PC-9 (cell line): ENCODE results near the gene ALG14. TPM values are rescaled to one million over a fixed set of nuclear protein-coding genes. Genes with fewer than 3 reads are reported as not detected.
"Not testable (repeated sequence)": the region's sequence is repeated elsewhere in the genome, so short reads cannot be mapped to it uniquely, and the experiment has no call there.

Experiments used
- BruUV-seq: library from RNA; stranded (reverse); fragments of 400-500 nt; replicated peaks from 2 replicates; lab custom pipeline; 2021; lab: Mats Ljungman, UMichigan
- CTCF ChIA-PET: fragments of 300-600 bp; sonication (Branson Sonifier 250); formaldehyde crosslinking; loops from one replicate; lab custom pipeline; 2022; ENCODE audit warnings: antibody characterized with exemption; lab: Charles Lee
- POLR2A ChIA-PET: fragments of 300-600 bp; sonication (Branson Sonifier 250); formaldehyde crosslinking; loops from one replicate; lab custom pipeline; 2022; ENCODE audit warnings: antibody characterized with exemption; ENCODE audit not compliant: unreplicated experiment; lab: Charles Lee
- DNase-seq, 2 experiments: peaks; one replicate each; pipeline versions ENCODE4 v3.0.0 to v3.0.0-alpha.2; 2015 to 2022; ENCODE audit warnings: mixed read lengths in 1 of 2
- H2AFZ ChIP-seq: fragments of 200-600 bp; sonication (generic); 2 replicates; pipeline ENCODE4 v1.8.1; 2017; ENCODE audit warnings: antibody characterized with exemption
- H3F3A ChIP-seq: fragments of 200-600 bp; sonication (generic); 2 replicates; pipeline ENCODE4 v1.8.1; 2017; ENCODE audit warnings: antibody characterized with exemption, mild to moderate bottlenecking, low read depth; ENCODE audit not compliant: insufficient read depth
- H3K27ac ChIP-seq: fragments of 200-600 bp; sonication (generic); 2 replicates; pipeline ENCODE4 v1.6.1; 2016; ENCODE audit warnings: mixed run types
- H3K27me3 ChIP-seq: fragments of 200-600 bp; sonication (generic); 2 replicates; pipeline ENCODE4 v1.6.1; 2016; ENCODE audit warnings: low read depth, mixed run types; ENCODE audit not compliant: insufficient read depth
- H3K36me3 ChIP-seq: fragments of 200-600 bp; sonication (generic); 2 replicates; pipeline ENCODE4 v1.6.1; 2016; ENCODE audit warnings: low read depth, mixed run types
- H3K4me1 ChIP-seq: fragments of 200-600 bp; sonication (generic); replicated peaks from 2 replicates; pipeline ENCODE4 v1.6.1; 2016; ENCODE audit warnings: mixed run types; ENCODE audit not compliant: insufficient read depth
- H3K4me2 ChIP-seq: fragments of 200-600 bp; sonication (generic); 2 replicates; pipeline ENCODE4 v1.6.1; 2017; ENCODE audit warnings: mixed run types
- H3K4me3 ChIP-seq: fragments of 200-600 bp; sonication (generic); 2 replicates; pipeline ENCODE4 v1.6.1; 2016; ENCODE audit warnings: mixed run types
- H3K79me2 ChIP-seq: fragments of 200-600 bp; sonication (generic); 2 replicates; pipeline ENCODE4 v1.6.1; 2017; ENCODE audit warnings: low read depth, mixed run types
- H3K9me2 ChIP-seq: fragments of 200-600 bp; sonication (generic); 2 replicates; pipeline ENCODE4 v1.8.1; 2017; ENCODE audit warnings: mild to moderate bottlenecking; ENCODE audit not compliant: insufficient read depth
- H3K9me3 ChIP-seq: fragments of 200-600 bp; sonication (generic); 2 replicates; pipeline ENCODE4 v1.8.1; 2016; ENCODE audit warnings: low read depth; ENCODE audit not compliant: insufficient read depth
- H4K20me1 ChIP-seq: fragments of 200-600 bp; sonication (generic); 2 replicates; pipeline ENCODE4 v1.8.1; 2017; ENCODE audit not compliant: insufficient read depth
- CTCF ChIP-seq: fragments of 200-600 bp; sonication (generic); conservative IDR thresholded peaks from 2 replicates; pipeline ENCODE4 v1.6.1; 2017; ENCODE audit warnings: mixed run types, antibody characterized with exemption, mild to moderate bottlenecking, moderate library complexity
- EZH2 ChIP-seq: fragments of 200-600 bp; sonication (generic); IDR thresholded peaks from 2 replicates; pipeline ENCODE4 v1.8.0; 2017; ENCODE audit warnings: antibody characterized with exemption, low read depth
- intact Hi-C: fragments of 100-400 bp; cut with micrococcal nuclease; formaldehyde crosslinking; loops from one replicate; pipeline ENCODE4 v1.10.0; 2022; ENCODE audit not compliant: unreplicated experiment
- total RNA-seq: library from RNA; stranded (reverse); gene quantifications from 2 replicates; pipeline ENCODE4 v1.2.3, GENCODE V29; 2021

The ALG14 gene
- total RNA-seq, 1 experiment from 2014 or later: 8.6 TPM

- ChIA-PET POLR2A (interaction anchor here (0.8 kb wide), 1 partner anchor 158 kb away, joined by 5 read pairs; no protein-coding TSS in a partner anchor), CTCF (no interaction called here)
- BruUV-seq: no TSS peak
- H3K4me3 ChIP-seq: no peak overlapping the region
- H3K27me3 ChIP-seq: no peaks in the 10 kb centered on the region
- H3K79me2 ChIP-seq: no peaks in the 10 kb centered on the region
- intact Hi-C loops: loop anchor here (5.0 kb wide), 1 partner anchor 95 kb away; the partner anchor contains the start of gene CNN3
- H3K4me2 ChIP-seq: no peak overlapping the region
- DNase-seq: no peak
- H3K9me2 ChIP-seq: no peaks in the 10 kb centered on the region
- no peak overlapping the region for H3K27ac ChIP-seq
- no peak overlapping the region for H2AFZ ChIP-seq
- H3K9me3 ChIP-seq: no peaks in the 10 kb centered on the region; the same call in 1 of the 2 replicates
- peaks cover 19% of the 10 kb centered on the region for H3K4me1 ChIP-seq
- no peaks in the 10 kb centered on the region; the same call in 1 of the 2 replicates for H3F3A ChIP-seq
- no peaks in the 10 kb centered on the region for H3K36me3 ChIP-seq
- no peak for TF ChIP-seq CTCF
- no peak for TF ChIP-seq EZH2
- H4K20me1 ChIP-seq: no peaks in the 10 kb centered on the region
Observed at GRCh38 chr1:95021805-95022643, 50.7 kb downstream of the ALG14 start.

- intact Hi-C loops: loop anchor here (5.0 kb wide), 1 partner anchor 94 kb away; the partner anchor contains the start of gene CNN3
- Histone ChIP-seq H3F3A (no peaks in the 10 kb centered on the region; the same call in 1 of the 2 replicates), H3K27me3 (no peaks in the 10 kb centered on the region), H3K9me2 (no peaks in the 10 kb centered on the region), H3K4me1 (peaks cover 19% of the 10 kb centered on the region), H3K79me2 (no peaks in the 10 kb centered on the region), H3K27ac (no peak overlapping the region), H3K36me3 (no peaks in the 10 kb centered on the region), H4K20me1 (no peaks in the 10 kb centered on the region), H3K4me2 (no peak overlapping the region), H3K9me3 (no peaks in the 10 kb centered on the region; the same call in 1 of the 2 replicates), H2AFZ (no peak overlapping the region), H3K4me3 (no peak overlapping the region)
- POLR2A ChIA-PET: interaction anchor here (0.6 kb wide), 1 partner anchor 95 kb away, joined by 6 read pairs; no protein-coding TSS in a partner anchor
- DNase-seq: no peak
- TF ChIP-seq CTCF (no peak), EZH2 (no peak)
- no TSS peak for BruUV-seq
- CTCF ChIA-PET: no interaction called here
Observed at GRCh38 chr1:95021119-95021518, 51.6 kb downstream of the ALG14 start.

GRCh38 chr1:95019466-95019865 lies 53.3 kb downstream of the ALG14 start:
- DNase-seq, H3K9me2 ChIP-seq, H3K4me2 ChIP-seq, CTCF ChIA-PET, intact Hi-C loops, H3K79me2 ChIP-seq, H3K4me3 ChIP-seq, H3F3A ChIP-seq, H3K27me3 ChIP-seq, BruUV-seq, H2AFZ ChIP-seq, H4K20me1 ChIP-seq, H3K9me3 ChIP-seq, H3K27ac ChIP-seq, H3K36me3 ChIP-seq, POLR2A ChIA-PET: not testable (repeated sequence)
- H3K4me1 ChIP-seq: peaks cover 19% of the 10 kb centered on the region
